MM.1S (cell line): ENCODE results near the gene C10orf90.

Experiments
- CTCF ChIP-seq: fragments of 300-600 bp; sonication (generic); IDR thresholded peaks from 2 replicates; pipeline ENCODE4 v1.5.1; 2016; ENCODE audit warnings: antibody characterized with exemption, low read length, mixed read lengths
- EZH2 ChIP-seq: fragments of 300-600 bp; sonication (generic); optimal IDR thresholded peaks from 2 replicates; pipeline ENCODE3; 2017; ENCODE audit warnings: low read depth, mild to moderate bottlenecking, antibody characterized with exemption, low read length, mixed read lengths
- EZH2phosphoT487 ChIP-seq: fragments of 300-600 bp; sonication (generic); IDR thresholded peaks from 2 replicates; pipeline ENCODE4 v1.6.1; 2018; ENCODE audit warnings: antibody characterized with exemption, low read length

DNA sequence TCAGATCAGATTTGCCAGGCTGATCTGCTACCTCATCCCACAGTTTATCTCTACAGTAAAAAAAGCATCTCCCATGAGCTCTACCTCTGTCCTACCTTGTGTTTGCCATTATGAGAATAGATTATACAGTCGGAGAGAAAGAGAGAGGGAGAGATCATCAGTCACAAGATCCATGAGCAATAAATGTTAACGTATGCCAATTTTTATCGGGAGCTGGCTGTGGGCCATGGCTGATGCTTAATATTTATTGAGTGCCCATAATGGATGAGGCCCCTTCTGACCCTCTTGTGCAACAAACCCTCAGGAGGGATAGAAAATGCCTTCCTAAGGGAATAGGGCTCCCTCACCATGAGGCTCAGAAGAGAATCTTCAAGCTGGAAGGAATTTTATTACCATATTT lies 52.8 kb downstream of the C10orf90 start:
- TF ChIP-seq CTCF = no peak
- no peak for TF ChIP-seq EZH2phosphoT487
- TF ChIP-seq EZH2 = no peak
